Measurements from ENCODE around the gene RAB3GAP1. TPM values are rescaled to one million over a fixed set of nuclear protein-coding genes. Genes with fewer than 3 reads are reported as not detected.
"Not testable (repeated sequence)": the region's sequence is repeated elsewhere in the genome, so short reads cannot be mapped to it uniquely, and the experiment has no call there.

The RAB3GAP1 gene
- polyA plus RNA-seq, 3 donors = 48.9 to 61.4 (median 55.5) TPM

- no peak for DNase-seq
Measured at GRCh38 chr2:135048122-135048521, 4.0 kb upstream of the RAB3GAP1 start.

DNA sequence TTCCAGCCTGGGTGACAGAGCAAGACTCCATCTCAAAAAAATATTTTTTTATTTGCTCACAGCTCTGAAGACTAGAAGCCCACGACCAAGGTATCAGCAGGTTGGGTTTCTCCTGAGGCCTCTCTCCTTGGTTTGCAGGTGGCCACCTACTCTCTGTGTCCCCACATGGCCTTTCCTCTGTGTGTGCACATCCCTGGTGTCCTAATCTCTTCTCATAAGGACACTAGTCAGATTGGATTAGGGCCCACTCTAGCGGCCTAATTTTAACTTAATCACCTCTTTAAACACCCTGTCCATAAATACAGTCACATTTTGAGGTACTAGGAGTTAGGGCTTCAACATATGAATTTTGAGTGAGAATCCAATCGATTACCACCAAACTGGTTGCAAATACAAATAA lies 2.0 kb upstream of the RAB3GAP1 start:
- DNase-seq = no peak

DNA sequence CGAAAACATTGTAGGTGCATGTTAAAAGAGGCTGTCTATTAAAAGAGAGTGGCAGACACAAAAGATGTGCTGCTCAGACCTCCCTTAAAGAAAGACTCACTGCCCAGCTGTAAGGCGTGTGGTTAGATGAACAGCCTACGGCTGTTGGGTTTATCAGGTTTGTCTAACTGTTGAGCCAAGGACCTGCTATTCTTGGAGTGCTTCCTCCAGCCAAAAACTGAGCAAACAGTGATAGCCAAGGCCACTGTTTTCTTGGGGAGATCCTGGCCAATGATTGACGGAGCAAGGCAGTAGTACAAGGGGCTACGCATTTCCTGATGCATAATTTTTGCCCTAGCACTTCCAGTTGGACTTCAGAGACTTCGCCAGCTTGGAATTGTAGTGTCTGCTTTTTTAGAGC lies 1.4 kb upstream of the RAB3GAP1 start:
- DNase-seq = no peak

GRCh38 chr2:135052997-135053474 lies 944 bp downstream of the RAB3GAP1 start:
- DNase-seq = no peak

- DNase-seq = no peak
Measured at GRCh38 chr2:135055182-135055786, 3.2 kb downstream of the RAB3GAP1 start.

DNA sequence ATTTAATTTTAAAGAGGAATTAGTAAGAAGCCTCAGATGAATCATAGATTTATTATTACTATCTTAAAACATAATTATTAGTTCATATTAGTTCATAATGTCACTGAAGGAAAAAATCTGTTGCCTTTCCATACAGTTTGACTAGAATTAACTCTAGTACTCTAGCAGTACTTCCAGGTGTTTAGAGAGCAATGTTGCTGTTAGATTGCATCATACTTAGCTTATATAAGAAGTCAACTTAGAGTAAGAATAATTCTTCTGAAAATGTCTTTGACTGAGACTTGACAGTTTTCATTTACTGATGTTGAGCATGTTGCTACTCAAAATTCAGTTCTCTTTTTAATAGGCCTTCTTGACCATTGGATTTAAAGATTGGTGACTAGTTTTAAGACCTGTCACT lies 4.7 kb downstream of the RAB3GAP1 start:
- no peak for DNase-seq

GRCh38 chr2:135059577-135059976 lies 7.5 kb downstream of the RAB3GAP1 start:
- no peak for DNase-seq

DNA sequence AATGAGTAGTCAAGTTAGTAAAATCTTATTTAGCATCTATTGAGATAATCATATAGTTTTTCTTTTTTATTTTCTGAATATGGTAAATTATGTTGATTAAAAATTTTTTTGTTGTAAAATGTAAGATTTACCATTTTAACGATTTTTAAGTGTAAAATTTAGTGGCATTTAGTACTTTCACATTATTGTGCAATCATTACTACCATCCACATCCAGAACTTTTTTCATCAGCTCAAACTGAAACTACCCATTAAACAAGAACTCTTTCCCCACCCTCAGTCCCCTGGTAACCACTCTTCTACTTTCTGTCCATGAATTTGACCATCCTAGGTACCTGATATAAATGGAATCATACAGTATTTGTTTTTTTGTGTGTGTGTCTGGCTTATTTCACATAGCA lies 11.1 kb downstream of the RAB3GAP1 start:
- DNase-seq = no peak

DNA sequence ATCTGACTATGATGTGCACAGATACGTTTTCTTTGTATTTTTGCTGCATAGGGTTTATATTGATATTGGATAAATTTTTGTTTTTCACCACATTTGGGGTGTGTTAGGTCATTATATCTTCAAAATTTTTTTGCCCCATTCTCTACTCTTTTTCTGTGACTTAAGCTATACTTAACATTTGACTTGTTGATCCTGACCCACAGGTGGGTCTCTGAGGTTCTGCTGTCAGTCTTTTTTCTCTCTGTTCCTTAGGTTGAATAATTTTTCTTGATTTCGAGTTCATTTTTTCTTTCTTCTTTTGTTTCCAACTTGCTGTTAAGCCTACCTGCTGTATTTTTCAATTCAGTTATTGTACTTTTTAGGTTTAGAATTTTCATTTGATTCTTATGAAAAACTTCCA lies 12.1 kb downstream of the RAB3GAP1 start:
- DNase-seq = no peak

DNA sequence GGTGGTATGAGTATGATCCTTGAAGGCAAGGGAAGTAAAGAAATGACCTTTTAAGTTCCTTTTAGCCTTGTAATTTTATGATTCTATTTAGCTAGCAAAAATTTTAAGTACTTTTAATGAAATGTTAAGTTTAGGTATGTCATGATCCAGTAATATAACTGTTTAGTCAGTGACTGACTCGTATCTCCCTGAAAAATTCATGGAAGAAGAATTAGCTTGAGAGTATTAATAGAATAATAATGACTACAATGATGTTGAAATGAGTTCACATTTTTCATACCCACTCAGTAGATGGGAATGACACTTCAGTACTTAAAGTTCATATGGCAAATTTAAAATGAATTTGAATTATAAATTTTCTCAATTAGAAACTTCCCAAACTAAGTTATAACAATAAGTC lies 14.6 kb downstream of the RAB3GAP1 start:
- DNase-seq = no peak

DNA sequence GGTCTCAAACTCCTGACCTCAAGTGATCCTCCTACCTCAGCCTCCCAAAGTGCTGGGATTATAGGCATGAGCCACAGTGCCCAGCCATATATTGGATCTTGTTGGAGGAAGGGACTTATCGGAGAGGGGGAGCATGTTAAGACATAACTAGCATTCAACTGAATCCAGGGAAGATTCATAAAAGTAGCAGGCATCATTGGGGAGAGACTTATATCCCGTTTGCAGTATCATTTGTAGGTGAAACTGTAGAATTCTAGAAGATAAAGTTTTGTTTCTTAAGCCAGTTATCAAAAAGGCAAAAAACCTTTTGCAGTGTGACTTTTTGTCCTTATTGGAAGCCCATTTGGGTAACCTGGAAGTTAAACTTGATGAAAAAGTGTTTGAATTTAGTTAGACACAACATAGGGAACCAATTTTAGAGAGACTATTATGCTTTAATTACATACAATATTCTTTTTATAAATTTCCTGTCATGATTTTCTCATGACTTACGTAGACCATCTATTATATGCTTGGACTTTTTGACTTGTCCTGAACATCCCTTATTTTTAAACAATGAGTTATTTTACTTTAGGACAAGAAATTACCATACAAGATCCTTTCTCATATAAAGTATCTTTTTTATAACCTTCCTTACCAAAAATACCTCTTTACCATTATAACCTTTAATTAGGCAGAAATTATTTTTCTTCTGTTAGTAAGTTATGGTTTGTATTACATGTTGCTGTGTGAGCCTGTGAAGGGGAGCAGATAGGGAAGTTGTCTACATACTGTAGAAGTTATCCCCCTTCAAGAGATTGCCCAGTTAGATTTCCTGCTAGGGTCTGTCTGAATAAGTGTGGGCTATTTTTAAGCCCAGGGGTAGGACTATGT lies 20.3 kb downstream of the RAB3GAP1 start:
- no peak for DNase-seq

DNA sequence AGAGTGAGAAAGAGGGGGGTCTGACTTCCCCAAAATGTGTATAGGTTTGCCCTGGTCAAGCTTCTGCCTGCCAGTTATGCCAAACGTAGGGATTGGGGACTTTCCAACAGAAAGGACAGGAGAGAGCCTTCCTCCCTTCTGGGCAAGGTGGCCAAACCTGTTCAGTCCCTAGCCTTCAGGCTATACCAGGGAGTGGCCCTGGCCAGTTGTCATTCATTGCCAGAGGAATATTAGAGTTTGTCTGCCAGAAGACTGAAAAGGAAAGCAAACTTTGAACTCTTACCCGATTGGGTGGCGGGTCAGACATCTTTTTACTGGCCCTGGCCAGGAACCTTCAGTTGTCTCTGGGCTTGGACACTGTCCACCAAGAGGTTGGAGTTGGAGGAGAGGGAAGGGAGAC lies 22.1 kb downstream of the RAB3GAP1 start:
- DNase-seq = no peak

- DNase-seq = no peak
Measured at GRCh38 chr2:135076556-135076955, 24.5 kb downstream of the RAB3GAP1 start.

GRCh38 chr2:135078417-135078816 lies 26.3 kb downstream of the RAB3GAP1 start:
- no peak for DNase-seq

DNA sequence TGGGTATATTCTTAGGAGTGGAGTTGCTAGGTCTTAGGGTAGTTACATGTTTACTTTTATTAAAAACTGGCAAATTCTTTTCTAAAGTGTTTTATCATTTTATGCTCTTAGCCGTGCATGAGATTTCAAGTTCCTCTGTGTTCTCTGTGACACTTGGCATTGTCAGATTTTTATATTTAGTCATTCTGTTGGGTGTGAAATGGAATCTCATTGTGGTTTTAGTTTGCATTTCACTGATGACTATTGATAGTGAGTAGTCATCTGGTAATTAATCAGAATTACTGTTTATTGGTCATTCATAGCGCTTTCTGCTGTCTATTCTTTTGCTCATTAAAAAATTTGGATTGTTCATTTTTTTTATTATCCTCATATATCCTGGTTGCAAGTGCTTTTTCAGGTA lies 34.1 kb downstream of the RAB3GAP1 start:
- no peak for DNase-seq

GRCh38 chr2:135089597-135089996 lies 37.5 kb downstream of the RAB3GAP1 start:
- DNase-seq = not testable (repeated sequence)

GRCh38 chr2:135091681-135092080 lies 39.6 kb downstream of the RAB3GAP1 start:
- no peak for DNase-seq

- no peak for DNase-seq
Measured at GRCh38 chr2:135093193-135093592, 41.1 kb downstream of the RAB3GAP1 start.

DNA sequence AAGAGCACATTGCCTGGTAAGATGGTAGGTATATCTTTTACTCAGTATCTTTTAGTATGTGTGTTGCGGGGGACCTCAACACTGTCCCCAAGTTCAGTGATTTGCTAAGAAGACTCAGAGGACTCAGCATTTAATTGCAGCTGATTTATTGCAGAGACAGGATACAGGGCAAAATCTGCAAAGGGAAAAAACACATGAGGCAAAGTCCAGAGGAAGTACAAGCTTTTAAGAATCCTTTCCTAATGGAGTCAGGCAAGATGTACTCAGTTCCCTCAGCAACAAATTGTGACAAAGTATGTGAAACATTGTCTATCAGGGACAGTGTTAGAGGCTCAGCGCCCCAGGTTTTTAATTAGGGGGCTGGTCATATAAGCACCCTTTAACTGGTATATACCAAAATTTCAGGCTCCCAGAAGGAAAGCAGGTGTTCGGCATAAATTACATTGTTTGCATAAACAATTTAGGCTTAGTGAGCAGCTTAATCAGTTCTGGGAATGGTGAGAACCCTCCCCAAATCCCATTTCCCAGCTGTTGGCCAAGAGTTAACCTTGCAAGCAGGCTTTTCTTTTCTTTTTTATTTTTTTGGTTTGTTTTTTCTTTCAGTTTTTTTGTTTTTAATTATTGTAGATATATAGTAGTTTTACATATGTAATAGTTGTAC lies 41.7 kb downstream of the RAB3GAP1 start:
- no peak for DNase-seq

DNA sequence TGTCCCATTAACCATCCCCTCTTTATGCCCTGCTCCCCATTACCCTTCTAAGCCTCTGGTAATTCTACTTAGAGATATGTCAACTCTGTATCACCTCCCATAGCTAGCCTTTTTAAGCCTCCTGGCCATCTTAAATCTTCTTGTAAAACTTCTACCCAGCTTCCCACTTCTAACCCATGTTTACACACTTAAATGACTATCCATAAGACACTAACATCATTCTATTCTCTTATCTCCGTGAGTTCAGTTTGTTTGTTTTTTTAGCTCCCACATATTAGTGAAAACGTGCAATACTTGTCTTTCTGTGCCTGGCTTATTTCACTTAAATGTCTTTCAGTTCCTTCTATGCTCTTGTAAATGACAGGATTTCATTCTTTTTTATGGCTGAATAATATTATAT lies 42.4 kb downstream of the RAB3GAP1 start:
- DNase-seq = no peak

DNA sequence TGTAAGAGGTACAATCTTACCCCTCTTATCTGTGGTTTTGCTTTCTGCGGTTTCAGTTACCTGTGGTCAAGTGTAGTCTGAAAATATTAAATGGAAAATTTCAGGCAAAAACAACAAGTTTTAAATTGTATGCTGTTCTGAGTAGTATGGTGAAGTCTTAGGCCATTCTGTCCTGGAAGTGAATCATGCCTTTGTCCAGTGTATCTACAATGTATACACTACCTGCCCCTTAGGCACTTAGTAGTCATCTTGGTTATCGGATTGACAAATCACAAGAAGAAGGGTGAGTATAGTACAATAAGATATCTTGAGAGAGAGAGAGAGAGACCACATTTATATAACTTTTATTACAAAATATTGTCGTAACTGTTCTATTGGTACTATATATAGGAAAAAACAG lies 43.5 kb downstream of the RAB3GAP1 start:
- no peak for DNase-seq

DNA sequence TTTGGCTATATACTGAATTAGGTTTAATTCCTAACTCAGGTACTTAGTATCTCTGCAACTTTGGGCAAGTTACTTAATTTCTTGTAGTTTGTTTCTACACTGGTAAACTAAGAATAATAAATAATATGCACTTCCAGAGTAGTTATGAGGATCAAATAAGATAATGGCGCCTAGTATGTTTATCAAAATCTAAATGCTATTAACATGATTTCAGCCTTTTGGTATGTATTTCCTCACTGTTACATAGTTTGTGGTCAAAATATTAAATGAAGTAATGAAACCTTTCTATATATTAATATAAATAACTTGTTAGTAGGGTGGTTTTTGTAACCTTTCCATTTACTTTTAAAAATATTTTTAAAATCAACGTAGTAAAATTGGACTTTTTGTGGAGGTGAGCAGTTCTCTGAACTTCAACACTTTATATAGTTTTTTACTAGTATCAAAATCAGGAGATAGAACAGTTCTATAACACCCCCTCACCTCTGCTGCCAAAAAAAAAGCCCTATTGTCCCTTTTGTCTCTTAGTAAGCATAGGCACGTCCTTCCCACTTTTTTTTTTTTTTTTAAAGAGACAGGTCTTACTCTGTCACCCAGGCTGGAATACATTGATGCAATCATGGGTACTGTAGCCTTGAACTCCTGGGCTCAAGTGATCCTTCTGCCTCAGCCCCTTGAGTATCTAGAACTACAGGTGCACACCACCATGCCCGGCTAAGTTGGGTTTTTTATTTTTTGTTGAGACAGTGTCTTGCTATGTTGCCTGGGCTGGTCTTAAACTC lies 44.8 kb downstream of the RAB3GAP1 start:
- DNase-seq = no peak

Data from renal pelvis (tissue), 4 donors.